WERI-Rb-1 (cell line): ENCODE data around the gene RHOT2.

Source experiments
- DNase-seq: peaks from one replicate; pipeline ENCODE4 v3.0.0-alpha.2; 2020
- H3K27ac ChIP-seq: fragments of 250-450 bp; sonication (Bioruptor Pico); 2 replicates; pipeline ENCODE4 v1.5.1; 2020; ENCODE audit warnings: mild to moderate bottlenecking, moderate library complexity
- H3K27me3 ChIP-seq: fragments of 250-450 bp; sonication (Bioruptor Pico); 2 replicates; pipeline ENCODE4 v1.5.1; 2021; ENCODE audit warnings: mild to moderate bottlenecking, low read depth, moderate library complexity; ENCODE audit not compliant: insufficient read depth, severe bottlenecking
- H3K36me3 ChIP-seq: fragments of 250-450 bp; sonication (Bioruptor Pico); 2 replicates; pipeline ENCODE4 v1.5.1; 2020; ENCODE audit warnings: mild to moderate bottlenecking, moderate library complexity
- H3K4me3 ChIP-seq: 2 replicates; pipeline ENCODE4 v1.5.1; 2011; ENCODE audit warnings: low read depth, mild to moderate bottlenecking, control low read depth, low read length
- H3K9me3 ChIP-seq: fragments of 250-450 bp; sonication (Bioruptor Pico); 2 replicates; pipeline ENCODE4 v1.5.1; 2021; ENCODE audit warnings: mild to moderate bottlenecking, moderate library complexity; ENCODE audit not compliant: severe bottlenecking
- CTCF ChIP-seq: IDR thresholded peaks from 2 replicates; pipeline ENCODE4 v1.5.1; 2011; ENCODE audit warnings: low read depth, mild to moderate bottlenecking, control low read depth, inconsistent platforms, low read length

The RHOT2 gene

GRCh38 chr16:662095-662494 lies 5.8 kb upstream of the RHOT2 start:
- no peaks in the 10 kb centered on the region for H3K27me3 ChIP-seq
- no peak overlapping the region for H3K4me3 ChIP-seq
- no peak for DNase-seq
- no peaks in the 10 kb centered on the region for H3K9me3 ChIP-seq
- H3K36me3 ChIP-seq: peaks cover 61% of the 10 kb centered on the region
- no peak overlapping the region for H3K27ac ChIP-seq
- no peak for TF ChIP-seq CTCF

- Histone ChIP-seq H3K36me3 (peaks cover 61% of the 10 kb centered on the region), H3K9me3 (no peaks in the 10 kb centered on the region), H3K4me3 (no peak overlapping the region), H3K27me3 (no peaks in the 10 kb centered on the region), H3K27ac (no peak overlapping the region)
- TF ChIP-seq CTCF: no peak
- no peak for DNase-seq
Observed at GRCh38 chr16:662597-662996, 5.3 kb upstream of the RHOT2 start.

GRCh38 chr16:666572-666971 lies 1.4 kb upstream of the RHOT2 start:
- no peaks in the 10 kb centered on the region for H3K27me3 ChIP-seq
- no peak for DNase-seq
- H3K27ac ChIP-seq: no peak overlapping the region
- peaks cover 59% of the 10 kb centered on the region for H3K36me3 ChIP-seq
- no peaks in the 10 kb centered on the region for H3K9me3 ChIP-seq
- no peak overlapping the region for H3K4me3 ChIP-seq
- TF ChIP-seq CTCF: no peak

- Histone ChIP-seq H3K27ac (peak overlapping the region; percentile 88), H3K4me3 (no peak overlapping the region), H3K27me3 (no peaks in the 10 kb centered on the region), H3K36me3 (peaks cover 57% of the 10 kb centered on the region), H3K9me3 (no peaks in the 10 kb centered on the region)
- no peak for TF ChIP-seq CTCF
- no peak for DNase-seq
Observed at GRCh38 chr16:667113-667779, 686 bp upstream of the RHOT2 start.

- peak overlapping the region; percentile 88 for H3K27ac ChIP-seq
- H3K36me3 ChIP-seq: peaks cover 63% of the 10 kb centered on the region
- no peaks in the 10 kb centered on the region for H3K9me3 ChIP-seq
- peak; percentile 74 for DNase-seq
- peak overlapping the region; percentile 84 for H3K4me3 ChIP-seq
- no peak for TF ChIP-seq CTCF
- no peaks in the 10 kb centered on the region for H3K27me3 ChIP-seq
Observed at GRCh38 chr16:668519-669171, 713 bp downstream of the RHOT2 start.
